HFF-Myc (cell line): ENCODE measurements around the gene ZNF883.
A peak's percentile ranks its signal among the peaks of the same experiment; 100 is the strongest.
"Not testable (repeated sequence)": the region's sequence is repeated elsewhere in the genome, so short reads cannot be mapped to it uniquely, and the experiment has no call there.

ENCODE experiments used
- DNase-seq: peaks from one replicate; pipeline ENCODE4 v3.0.0-alpha.2; 2011; ENCODE audit warnings: low read depth; ENCODE audit errors: extremely low read depth
- H3K4me3 ChIP-seq: replicated peaks from 2 replicates; pipeline ENCODE4 v1.5.1; 2011; ENCODE audit warnings: low read depth, mild to moderate bottlenecking, control low read depth, low read length
- CTCF ChIP-seq: IDR thresholded peaks from 2 replicates; pipeline ENCODE4 v1.5.1; 2012; ENCODE audit warnings: mild to moderate bottlenecking, low read depth, low read length, control low read depth; ENCODE audit errors: missing control alignments

The ZNF883 gene

DNA sequence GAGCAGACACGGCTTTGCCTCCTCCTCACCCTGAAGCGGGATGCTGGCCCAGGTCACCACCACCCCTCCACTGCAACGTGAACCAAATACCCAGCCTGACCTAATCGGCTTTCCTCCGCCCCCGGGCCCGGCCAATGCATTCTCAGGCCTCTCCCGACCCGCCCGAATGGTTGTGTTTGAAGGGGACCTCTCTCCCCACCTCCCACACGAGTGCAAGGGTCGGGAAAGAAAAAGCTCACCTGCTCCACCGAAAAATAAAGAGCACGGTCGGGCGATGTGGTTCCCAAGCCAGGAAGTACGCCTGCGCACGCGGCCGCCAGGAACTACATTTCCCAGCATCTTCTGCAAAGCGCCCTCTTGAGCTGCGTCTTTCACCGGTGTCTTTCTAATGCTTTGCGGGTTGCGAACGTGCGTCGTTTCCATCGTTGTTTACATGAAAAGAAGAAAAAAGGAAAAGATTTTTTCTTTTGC, at the start of gene ZNF883:
Gene ZNF883 (minus strand): TSS at position 282 of the 471 bp plus-strand sequence.
- DNase-seq, result peak; percentile 33
- peak within 1 kb of the TSS; percentile 47 for H3K4me3 ChIP-seq
- TF ChIP-seq CTCF, result no peak

- H3K4me3 ChIP-seq, DNase-seq: not testable (repeated sequence)
Observed at GRCh38 chr9:113061072-113061850, 49.3 kb upstream of the ZNF883 start.

GRCh38 chr9:113059581-113060284, 47.7 kb upstream of the ZNF883 start:
- DNase-seq, result not testable (repeated sequence)
- H3K4me3 ChIP-seq, result peak overlapping the region; percentile 22

GRCh38 chr9:113057193-113057592, 45.2 kb upstream of the ZNF883 start:
- H3K4me3 ChIP-seq, result peak overlapping the region; percentile 74
- TF ChIP-seq CTCF, result no peak
- DNase-seq, result no peak

DNA sequence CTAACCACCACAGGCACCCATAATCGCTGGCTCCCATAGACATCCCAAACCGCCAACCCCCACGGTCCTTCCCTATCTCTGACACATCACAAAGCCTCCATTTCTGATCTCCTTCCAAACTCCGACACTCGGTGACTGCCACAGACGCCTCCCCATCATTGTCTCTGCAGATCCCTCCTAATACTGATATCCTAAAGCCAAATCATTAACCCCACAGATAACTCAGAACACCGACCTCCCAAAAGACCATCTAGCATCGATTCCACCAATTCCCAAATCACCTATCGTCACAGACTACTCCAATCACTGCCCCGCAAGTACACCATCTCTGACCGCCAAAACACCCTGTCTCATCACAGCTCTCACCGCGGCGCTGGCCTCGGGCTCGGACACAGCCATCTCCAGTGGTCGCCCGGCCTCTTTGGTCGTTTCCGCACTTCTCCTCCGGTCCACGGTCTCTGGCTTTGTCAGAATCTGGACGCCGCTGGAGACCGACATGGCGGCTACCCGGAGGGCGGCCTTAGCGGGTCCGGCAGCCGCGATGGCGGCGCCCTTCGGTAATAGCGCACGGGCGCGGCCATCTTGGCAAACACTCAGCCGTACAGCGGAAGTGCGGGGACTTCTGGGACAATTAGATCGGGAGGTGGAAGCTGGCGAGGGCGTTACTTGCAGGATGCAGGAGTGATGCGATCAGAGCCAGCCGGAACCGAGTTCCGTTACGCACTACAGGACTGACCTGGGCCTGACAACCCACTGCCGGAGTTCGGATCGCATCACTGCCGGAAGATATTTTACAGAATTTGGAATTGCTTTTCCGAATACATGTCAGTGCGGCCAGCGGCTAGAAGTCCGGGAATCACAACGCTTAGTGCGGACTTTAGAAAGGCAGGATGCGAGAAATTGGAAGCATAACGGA, 44.5 kb upstream of the ZNF883 start, which contains the start of gene ZFP37:
Gene ZFP37 (minus strand): TSS at position 534 of the 916 bp plus-strand sequence. CDS start 36 bp downstream, at position 498.
- TF ChIP-seq CTCF, result no peak
- H3K4me3 ChIP-seq, result peak within 1 kb of the TSS; percentile 74
- peak; percentile 92 for DNase-seq

- no peak for DNase-seq
- H3K4me3 ChIP-seq, result no peak overlapping the region
- no peak for TF ChIP-seq CTCF
Observed at GRCh38 chr9:113042884-113043657, 31.1 kb upstream of the ZNF883 start.

DNA sequence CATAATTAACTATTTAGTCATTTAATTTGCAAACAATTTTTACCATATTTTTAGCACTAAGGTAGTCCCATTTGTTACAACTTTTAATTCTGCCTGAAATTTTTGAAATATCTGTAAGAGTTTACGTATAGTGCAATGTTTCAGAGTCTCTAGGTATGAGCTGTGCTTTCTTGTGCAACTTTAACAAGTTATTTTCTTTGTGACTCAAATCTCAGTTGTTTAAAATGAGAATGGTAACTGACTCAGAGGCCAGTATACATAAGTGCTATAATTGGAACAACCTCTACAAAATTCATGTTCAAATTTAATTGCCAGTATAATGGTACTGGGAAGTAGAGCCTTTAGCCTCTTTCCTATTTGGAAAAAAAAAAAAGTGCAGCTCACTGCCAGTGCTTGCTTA, 14.2 kb upstream of the ZNF883 start:
- H3K4me3 ChIP-seq, result no peak overlapping the region
- no peak for TF ChIP-seq CTCF
- DNase-seq, result no peak
